Cardiac muscle cell (in vitro differentiated cells and primary cell): ENCODE measurements around the gene SACS. TPM values are rescaled to one million over a fixed set of nuclear protein-coding genes. Genes with fewer than 3 reads are reported as not detected.
A peak's percentile ranks its signal among the peaks of the same experiment; 100 is the strongest.
"Not testable (repeated sequence)": the region's sequence is repeated elsewhere in the genome, so short reads cannot be mapped to it uniquely, and the experiment has no call there.

Experiments
- DNase-seq, 2 donors: peaks; one replicate each; pipeline versions ENCODE4 v3.0.0 to v3.0.0-alpha.2; 2010 to 2017; ENCODE audit warnings: low read depth in 1 of 2, low spot score in 1 of 2
- H3K27ac ChIP-seq: fragments of 200-600 bp; sonication (generic); 2 replicates; pipeline ENCODE4 v1.5.1; 2016
- H3K27me3 ChIP-seq: fragments of 200-600 bp; sonication (generic); 2 replicates; pipeline ENCODE4 v1.6.0; 2016; ENCODE audit warnings: control low read depth
- H3K36me3 ChIP-seq: fragments of 200-600 bp; sonication (generic); 2 replicates; pipeline ENCODE4 v1.5.1; 2016; ENCODE audit warnings: control low read depth
- H3K4me1 ChIP-seq: fragments of 200-600 bp; sonication (generic); 2 replicates; pipeline ENCODE4 v1.8.1; 2017; ENCODE audit warnings: low read depth, mild to moderate bottlenecking, mixed run types
- H3K4me3 ChIP-seq: fragments of 200-600 bp; sonication (generic); 2 replicates; pipeline ENCODE4 v1.5.1; 2016; ENCODE audit warnings: mild to moderate bottlenecking
- H3K9me3 ChIP-seq: fragments of 200-600 bp; sonication (generic); 2 replicates; pipeline ENCODE4 v1.5.1; 2017; ENCODE audit warnings: low read depth, mild to moderate bottlenecking, control low read depth
- polyA plus RNA-seq: library from polyadenylated mRNA; unstranded; fragments of >200 nt; fragmentation: Nextera tagmentation; extraction: Ambion mirVana; gene quantifications from 2 replicates; pipeline ENCODE4 v1.2.1, GENCODE V29; 2016
- total RNA-seq: library from RNA; depleted of rRNA; stranded (reverse); fragments of >200 nt; gene quantifications from 2 replicates; pipeline ENCODE4 v1.2.3, GENCODE V29; 2016
- TF ChIP-seq, protein P1 (sequence below): IDR thresholded peaks from 2 replicates; pipeline ENCODE4 v1.5.1; 2012; ENCODE audit warnings: low read depth, mild to moderate bottlenecking, low read length

The SACS gene
- total and polyA plus RNA-seq, 2 experiments from 2014 or later = 5.1 to 34.9 TPM

GRCh38 chr13:23418776-23419683 is 14.5 kb downstream of the SACS start:
- TF ChIP-seq, protein P1, sequence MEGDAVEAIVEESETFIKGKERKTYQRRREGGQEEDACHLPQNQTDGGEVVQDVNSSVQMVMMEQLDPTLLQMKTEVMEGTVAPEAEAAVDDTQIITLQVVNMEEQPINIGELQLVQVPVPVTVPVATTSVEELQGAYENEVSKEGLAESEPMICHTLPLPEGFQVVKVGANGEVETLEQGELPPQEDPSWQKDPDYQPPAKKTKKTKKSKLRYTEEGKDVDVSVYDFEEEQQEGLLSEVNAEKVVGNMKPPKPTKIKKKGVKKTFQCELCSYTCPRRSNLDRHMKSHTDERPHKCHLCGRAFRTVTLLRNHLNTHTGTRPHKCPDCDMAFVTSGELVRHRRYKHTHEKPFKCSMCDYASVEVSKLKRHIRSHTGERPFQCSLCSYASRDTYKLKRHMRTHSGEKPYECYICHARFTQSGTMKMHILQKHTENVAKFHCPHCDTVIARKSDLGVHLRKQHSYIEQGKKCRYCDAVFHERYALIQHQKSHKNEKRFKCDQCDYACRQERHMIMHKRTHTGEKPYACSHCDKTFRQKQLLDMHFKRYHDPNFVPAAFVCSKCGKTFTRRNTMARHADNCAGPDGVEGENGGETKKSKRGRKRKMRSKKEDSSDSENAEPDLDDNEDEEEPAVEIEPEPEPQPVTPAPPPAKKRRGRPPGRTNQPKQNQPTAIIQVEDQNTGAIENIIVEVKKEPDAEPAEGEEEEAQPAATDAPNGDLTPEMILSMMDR = no peak
- H3K4me3 ChIP-seq = no peak overlapping the region
- H3K4me1 ChIP-seq = no peaks in the 10 kb centered on the region
- H3K27ac ChIP-seq = no peak overlapping the region
- H3K36me3 ChIP-seq = no peaks in the 10 kb centered on the region
- DNase-seq = no peak
- H3K27me3 ChIP-seq = no peaks in the 10 kb centered on the region
- H3K9me3 ChIP-seq = no peaks in the 10 kb centered on the region

- Histone ChIP-seq H3K9me3 (no peaks in the 10 kb centered on the region), H3K4me3 (no peak overlapping the region), H3K4me1 (peaks cover 24% of the 10 kb centered on the region), H3K27me3 (no peaks in the 10 kb centered on the region), H3K27ac (no peak overlapping the region), H3K36me3 (no peaks in the 10 kb centered on the region)
- TF ChIP-seq, protein P1 = no peak
- no peak for DNase-seq
These were observed 18.8 kb downstream of the SACS start for GRCh38 chr13:23414682-23415081.

- H3K9me3 ChIP-seq = no peaks in the 10 kb centered on the region
- DNase-seq = peak in 1 of 2 donors; percentile 67
- H3K36me3 ChIP-seq = no peaks in the 10 kb centered on the region
- H3K4me3 ChIP-seq = no peak overlapping the region
- TF ChIP-seq, protein P1 = no peak
- peak overlapping the region; percentile 42 for H3K27ac ChIP-seq
- peaks cover 24% of the 10 kb centered on the region for H3K4me1 ChIP-seq
- no peaks in the 10 kb centered on the region for H3K27me3 ChIP-seq
These were observed 21.8 kb downstream of the SACS start for GRCh38 chr13:23411706-23412105.

GRCh38 chr13:23411220-23411619 is 22.3 kb downstream of the SACS start:
- no peak for DNase-seq
- peak overlapping the region; percentile 42 for H3K27ac ChIP-seq

DNA sequence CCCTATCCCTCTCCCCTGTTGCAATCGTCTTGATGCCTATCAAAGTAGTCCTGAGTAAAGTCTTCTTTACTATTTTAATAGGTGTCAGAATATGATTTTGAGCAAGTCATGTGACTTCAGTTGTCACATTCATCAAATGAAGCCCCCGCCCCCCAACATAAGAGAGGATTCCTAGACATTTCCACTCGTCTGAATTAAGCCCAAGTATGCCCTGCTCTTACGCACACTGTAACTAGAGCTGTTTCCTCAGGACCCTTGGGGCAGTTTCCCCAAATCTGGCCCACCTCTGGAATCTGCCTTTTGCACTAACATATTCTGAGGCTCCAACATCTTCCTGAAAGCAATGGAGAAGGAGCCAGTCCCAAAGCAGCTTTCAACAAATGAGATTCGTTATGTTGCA is 25.5 kb downstream of the SACS start:
- Histone ChIP-seq H3K27me3 (no peaks in the 10 kb centered on the region), H3K36me3 (no peaks in the 10 kb centered on the region), H3K9me3 (no peaks in the 10 kb centered on the region), H3K4me3 (no peak overlapping the region), H3K4me1 (peaks cover 24% of the 10 kb centered on the region), H3K27ac (no peak overlapping the region)
- TF ChIP-seq, protein P1 = no peak
- no peak for DNase-seq

More at GRCh38 chr13:23411220-23411619, 22.3 kb downstream of the SACS start:
- peak overlapping the region; percentile 0 for H3K4me3 ChIP-seq
- H3K27me3 ChIP-seq = no peaks in the 10 kb centered on the region
- H3K36me3 ChIP-seq = no peaks in the 10 kb centered on the region
- H3K4me1 ChIP-seq = peaks cover 24% of the 10 kb centered on the region
- TF ChIP-seq, protein P1 = no peak
- H3K9me3 ChIP-seq = no peaks in the 10 kb centered on the region

DNA sequence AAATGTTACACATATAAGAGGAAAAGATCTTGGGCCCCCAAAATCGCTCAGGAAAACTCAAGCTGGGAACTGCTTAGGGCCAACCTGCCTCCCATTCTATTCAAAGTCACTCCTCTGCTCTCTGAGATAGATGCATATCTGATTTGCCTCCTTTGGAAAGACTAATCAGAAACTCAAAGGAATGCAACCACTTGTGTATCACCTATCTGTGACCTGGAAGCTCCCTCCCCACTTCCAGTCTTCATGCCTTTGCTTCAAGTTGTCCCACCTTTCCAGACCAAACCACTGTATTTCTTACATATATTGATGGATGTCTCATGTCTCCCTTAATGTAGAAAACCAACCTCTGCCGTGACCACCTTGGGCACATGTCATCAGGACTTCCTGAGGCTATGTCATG is 32.3 kb downstream of the SACS start:
- H3K27ac ChIP-seq, H3K4me3 ChIP-seq, H3K4me1 ChIP-seq, H3K9me3 ChIP-seq, H3K27me3 ChIP-seq, DNase-seq, H3K36me3 ChIP-seq: not testable (repeated sequence)
